Measurements from ENCODE around the gene TSACC. TPM values are rescaled to one million over a fixed set of nuclear protein-coding genes. Genes with fewer than 3 reads are reported as not detected.

Gene TSACC
- total and polyA plus RNA-seq, 4 experiments from 2014 or later, result 0.32 TPM; not detected in 3

DNA sequence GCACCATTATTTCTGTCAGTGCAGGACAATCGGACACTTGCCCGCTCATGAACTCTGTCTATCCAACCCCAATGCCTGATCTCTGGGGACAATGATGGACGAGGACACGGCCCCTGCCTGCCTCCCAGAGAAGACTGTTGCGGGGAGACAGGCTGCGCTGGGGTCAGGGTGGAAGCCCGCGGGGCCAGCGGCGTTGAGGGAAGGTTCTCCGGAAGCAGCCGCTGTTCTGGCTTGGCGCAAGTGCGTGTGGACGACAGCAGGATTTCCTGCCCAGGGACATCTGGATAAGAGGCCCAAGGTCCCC lies 49.5 kb downstream of the TSACC start:
- H3K27ac ChIP-seq (ENCODE audit: low read depth, low read length), result no peak overlapping the region
- Mint-ChIP-seq H3K36me3 (no peaks in the 10 kb centered on the region), H3K4me1 (peaks cover 4 to 14% (median 7%) of the 10 kb centered on the region in 4 donors), H3K4me3 (no peak overlapping the region), H3K27ac (no peak overlapping the region), H3K27me3 (peaks cover 21 to 31% of the 10 kb centered on the region in 2 donors), H3K9me3 (no peaks in the 10 kb centered on the region)
- H3K9me3 ChIP-seq (ENCODE audit: control insufficient read depth in 1 of 2, low read length in 2 of 2), result no peaks in the 10 kb centered on the region
- ChIA-PET CTCF (ENCODE audit: partially characterized antibody) (interaction anchor here (2.0 to 7.8 kb wide), 2 partner anchors 58 to 60 kb away, joined by 12 to 303 read pairs; no protein-coding TSS in a partner anchor), POLR2A (ENCODE audit: partially characterized antibody) (no interaction called here)
- no peak overlapping the region for H3K4me3 ChIP-seq (ENCODE audit: low read length in 2 of 2)
- H3K4me1 ChIP-seq (ENCODE audit: insufficient read depth, low read length), result peaks cover 6% of the 10 kb centered on the region
- H3K36me3 ChIP-seq (ENCODE audit: insufficient read depth, low read length), result no peaks in the 10 kb centered on the region
- H3K27me3 ChIP-seq (ENCODE audit: insufficient read depth, low read length), result peaks cover 7% of the 10 kb centered on the region
- DNase-seq, result no peak
- intact Hi-C loops (cut with micrococcal nuclease), result no loop called here

GRCh38 chr1:156388174-156389137 lies 50.1 kb downstream of the TSACC start:
- peaks cover 21 to 35% of the 10 kb centered on the region in 2 donors for H3K27me3 Mint-ChIP-seq
- Histone ChIP-seq H3K27ac (ENCODE audit: low read depth, low read length) (no peak overlapping the region), H3K9me3 (ENCODE audit: control insufficient read depth in 1 of 2, low read length in 2 of 2) (no peaks in the 10 kb centered on the region), H3K4me1 (ENCODE audit: insufficient read depth, low read length) (peaks cover 6% of the 10 kb centered on the region), H3K4me3 (ENCODE audit: low read length in 2 of 2) (no peak overlapping the region), H3K27me3 (ENCODE audit: insufficient read depth, low read length) (peaks cover 7% of the 10 kb centered on the region), H3K36me3 (ENCODE audit: insufficient read depth, low read length) (no peaks in the 10 kb centered on the region)
- no peak overlapping the region for H3K27ac Mint-ChIP-seq
- no peak for DNase-seq
- POLR2A ChIA-PET (ENCODE audit: partially characterized antibody), result no interaction called here
- H3K4me1 Mint-ChIP-seq, result peaks cover 4 to 14% (median 7%) of the 10 kb centered on the region in 4 donors
- H3K9me3 Mint-ChIP-seq, result no peaks in the 10 kb centered on the region
- intact Hi-C loops (cut with micrococcal nuclease), result no loop called here
- CTCF ChIA-PET (ENCODE audit: partially characterized antibody), result interaction anchor here (2.0 kb wide), 1 partner anchor 57 kb away, joined by 12 read pairs; no protein-coding TSS in a partner anchor
- H3K36me3 Mint-ChIP-seq, result no peaks in the 10 kb centered on the region
- no peak overlapping the region for H3K4me3 Mint-ChIP-seq

DNA sequence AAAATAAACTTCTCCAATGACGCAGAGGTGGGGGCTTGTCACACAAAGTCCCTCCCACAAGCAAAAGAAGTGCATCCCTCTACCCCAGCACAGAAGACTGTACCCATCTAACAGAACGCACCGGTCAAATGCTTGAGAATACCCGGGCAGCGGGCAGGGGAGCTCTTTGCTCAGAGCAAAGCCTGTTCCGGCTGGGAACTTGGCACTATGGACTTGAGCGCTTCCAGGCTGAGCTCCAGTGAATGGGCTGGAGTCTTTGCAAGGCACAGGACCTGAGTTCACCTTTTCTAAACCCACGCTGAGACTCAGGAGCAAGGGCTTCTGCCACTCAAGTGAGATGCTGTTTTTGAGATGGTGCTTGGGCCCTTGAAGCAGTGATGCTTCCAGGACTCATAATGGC lies 51.0 kb downstream of the TSACC start:
- ChIA-PET CTCF (ENCODE audit: partially characterized antibody) (interaction anchor here (2.0 kb wide), 1 partner anchor 56 kb away, joined by 12 read pairs; no protein-coding TSS in a partner anchor), POLR2A (ENCODE audit: partially characterized antibody) (no interaction called here)
- Histone ChIP-seq H3K36me3 (ENCODE audit: insufficient read depth, low read length) (no peaks in the 10 kb centered on the region), H3K4me3 (ENCODE audit: low read length in 2 of 2) (no peak overlapping the region), H3K27ac (ENCODE audit: low read depth, low read length) (no peak overlapping the region), H3K9me3 (ENCODE audit: control insufficient read depth in 1 of 2, low read length in 2 of 2) (no peaks in the 10 kb centered on the region), H3K27me3 (ENCODE audit: insufficient read depth, low read length) (peaks cover 7% of the 10 kb centered on the region), H3K4me1 (ENCODE audit: insufficient read depth, low read length) (peaks cover 6% of the 10 kb centered on the region)
- intact Hi-C loops (cut with micrococcal nuclease), result no loop called here
- peaks cover 4 to 14% (median 7%) of the 10 kb centered on the region in 4 donors for H3K4me1 Mint-ChIP-seq
- peaks cover 21 to 36% of the 10 kb centered on the region in 2 donors for H3K27me3 Mint-ChIP-seq
- no peaks in the 10 kb centered on the region for H3K9me3 Mint-ChIP-seq
- no peak overlapping the region for H3K27ac Mint-ChIP-seq
- no peaks in the 10 kb centered on the region for H3K36me3 Mint-ChIP-seq
- no peak for DNase-seq
- no peak overlapping the region for H3K4me3 Mint-ChIP-seq

- ChIA-PET POLR2A (ENCODE audit: partially characterized antibody) (no interaction called here), CTCF (ENCODE audit: partially characterized antibody) (interaction anchor here (1.2 kb wide), 1 partner anchor 55 kb away, joined by 3 read pairs; no protein-coding TSS in a partner anchor)
- peaks cover 5% of the 10 kb centered on the region for H3K4me1 ChIP-seq (ENCODE audit: insufficient read depth, low read length)
- Mint-ChIP-seq H3K27me3 (peaks cover 22 to 36% of the 10 kb centered on the region in 2 donors), H3K4me3 (no peak overlapping the region), H3K36me3 (no peaks in the 10 kb centered on the region), H3K27ac (no peak overlapping the region), H3K9me3 (no peaks in the 10 kb centered on the region), H3K4me1 (peaks cover 3 to 12% (median 4%) of the 10 kb centered on the region in 4 donors)
- no peaks in the 10 kb centered on the region for H3K9me3 ChIP-seq (ENCODE audit: control insufficient read depth in 1 of 2, low read length in 2 of 2)
- intact Hi-C loops (cut with micrococcal nuclease), result no loop called here
- DNase-seq, result no peak
- no peak overlapping the region for H3K27ac ChIP-seq (ENCODE audit: low read depth, low read length)
- H3K27me3 ChIP-seq (ENCODE audit: insufficient read depth, low read length), result peaks cover 7% of the 10 kb centered on the region
- no peak overlapping the region for H3K4me3 ChIP-seq (ENCODE audit: low read length in 2 of 2)
- H3K36me3 ChIP-seq (ENCODE audit: insufficient read depth, low read length), result no peaks in the 10 kb centered on the region
Measured at GRCh38 chr1:156390469-156391365, 52.4 kb downstream of the TSACC start.

DNA sequence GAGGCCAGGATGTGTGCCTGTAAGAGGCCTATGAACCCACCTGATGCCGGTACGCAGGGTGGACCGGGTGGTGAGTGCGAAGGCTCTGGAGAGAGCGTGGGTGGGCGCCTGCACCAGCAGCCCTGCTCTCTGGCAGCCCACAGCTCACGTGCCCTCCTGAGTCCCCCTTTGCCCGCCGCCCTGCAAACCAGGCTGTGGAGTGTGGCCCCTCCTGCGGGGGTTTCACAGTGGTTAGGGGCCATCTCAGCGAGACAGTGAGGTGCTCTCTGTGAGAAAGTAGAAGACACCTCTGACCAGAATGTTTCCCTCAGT lies 53.0 kb downstream of the TSACC start:
- DNase-seq, result no peak
- Histone ChIP-seq H3K9me3 (ENCODE audit: control insufficient read depth in 1 of 2, low read length in 2 of 2) (no peaks in the 10 kb centered on the region), H3K4me1 (ENCODE audit: insufficient read depth, low read length) (no peaks in the 10 kb centered on the region), H3K36me3 (ENCODE audit: insufficient read depth, low read length) (no peaks in the 10 kb centered on the region), H3K27ac (ENCODE audit: low read depth, low read length) (no peak overlapping the region), H3K4me3 (ENCODE audit: low read length in 2 of 2) (no peak overlapping the region), H3K27me3 (ENCODE audit: insufficient read depth, low read length) (peaks cover 7% of the 10 kb centered on the region)
- Mint-ChIP-seq H3K27me3 (peaks cover 22 to 33% of the 10 kb centered on the region in 2 donors), H3K4me1 (peaks cover 0 to 7% (median 0%) of the 10 kb centered on the region in 4 donors), H3K4me3 (no peak overlapping the region), H3K36me3 (no peaks in the 10 kb centered on the region), H3K27ac (no peak overlapping the region), H3K9me3 (no peaks in the 10 kb centered on the region)
- POLR2A ChIA-PET (ENCODE audit: partially characterized antibody), result no interaction called here
- CTCF ChIA-PET (ENCODE audit: partially characterized antibody), result no interaction called here
- intact Hi-C loops (cut with micrococcal nuclease), result no loop called here

DNA sequence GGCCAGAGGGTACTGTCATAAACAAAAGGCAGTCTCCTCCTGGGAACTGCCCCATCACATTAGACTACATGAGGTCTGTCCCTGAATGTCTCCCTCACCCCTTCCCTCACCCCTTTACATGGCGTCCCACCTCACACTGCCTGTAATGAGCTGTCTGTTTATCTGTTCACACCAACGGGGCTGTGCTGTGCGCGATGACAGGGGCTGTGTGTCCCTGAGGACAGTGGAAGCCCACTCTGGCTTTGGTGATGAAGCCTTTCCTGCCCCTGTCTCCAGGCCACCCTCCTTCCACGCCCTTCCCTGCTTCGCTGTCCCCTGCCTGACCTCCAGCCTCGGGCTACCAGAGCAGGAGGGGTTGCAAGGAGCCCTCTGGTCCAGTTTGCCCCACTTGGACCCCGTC lies 53.4 kb downstream of the TSACC start:
- Histone ChIP-seq H3K27ac (ENCODE audit: low read depth, low read length) (no peak overlapping the region), H3K36me3 (ENCODE audit: insufficient read depth, low read length) (no peaks in the 10 kb centered on the region), H3K9me3 (ENCODE audit: control insufficient read depth in 1 of 2, low read length in 2 of 2) (no peaks in the 10 kb centered on the region), H3K4me3 (ENCODE audit: low read length in 2 of 2) (no peak overlapping the region), H3K27me3 (ENCODE audit: insufficient read depth, low read length) (peaks cover 7% of the 10 kb centered on the region), H3K4me1 (ENCODE audit: insufficient read depth, low read length) (no peaks in the 10 kb centered on the region)
- no peak for DNase-seq
- ChIA-PET POLR2A (ENCODE audit: partially characterized antibody) (no interaction called here), CTCF (ENCODE audit: partially characterized antibody) (interaction anchor here (0.6 to 0.9 kb wide), 2 partner anchors 20 to 54 kb away, joined by 3 read pairs; no protein-coding TSS in a partner anchor)
- Mint-ChIP-seq H3K4me1 (peaks cover 0 to 4% (median 0%) of the 10 kb centered on the region in 4 donors), H3K9me3 (no peaks in the 10 kb centered on the region), H3K36me3 (no peaks in the 10 kb centered on the region), H3K27me3 (peaks cover 22 to 33% of the 10 kb centered on the region in 2 donors), H3K4me3 (no peak overlapping the region), H3K27ac (no peak overlapping the region)
- intact Hi-C loops (cut with micrococcal nuclease), result no loop called here

GRCh38 chr1:156392452-156392853 lies 54.1 kb downstream of the TSACC start:
- H3K27ac Mint-ChIP-seq, result no peak overlapping the region
- no peak overlapping the region for H3K4me3 Mint-ChIP-seq
- Histone ChIP-seq H3K4me1 (ENCODE audit: insufficient read depth, low read length) (no peaks in the 10 kb centered on the region), H3K36me3 (ENCODE audit: insufficient read depth, low read length) (no peaks in the 10 kb centered on the region), H3K27ac (ENCODE audit: low read depth, low read length) (no peak overlapping the region), H3K27me3 (ENCODE audit: insufficient read depth, low read length) (peaks cover 7% of the 10 kb centered on the region), H3K4me3 (ENCODE audit: low read length in 2 of 2) (no peak overlapping the region), H3K9me3 (ENCODE audit: control insufficient read depth in 1 of 2, low read length in 2 of 2) (no peaks in the 10 kb centered on the region)
- peaks cover 19 to 29% of the 10 kb centered on the region in 2 donors for H3K27me3 Mint-ChIP-seq
- DNase-seq, result no peak
- no peaks in the 10 kb centered on the region for H3K36me3 Mint-ChIP-seq
- POLR2A ChIA-PET (ENCODE audit: partially characterized antibody), result no interaction called here
- no peaks in the 10 kb centered on the region for H3K4me1 Mint-ChIP-seq
- CTCF ChIA-PET (ENCODE audit: partially characterized antibody), result interaction anchor here (0.9 kb wide), 1 partner anchor 20 kb away, joined by 3 read pairs; no protein-coding TSS in a partner anchor
- intact Hi-C loops (cut with micrococcal nuclease), result no loop called here
- no peaks in the 10 kb centered on the region for H3K9me3 Mint-ChIP-seq

Data from CD4-positive, alpha-beta memory T cell (primary cell).